ENCODE results near the gene KDM7A. TPM values are rescaled to one million over a fixed set of nuclear protein-coding genes. Genes with fewer than 3 reads are reported as not detected.

The KDM7A gene
- total RNA-seq, 1 experiment from 2014 or later: 12.2 TPM

GRCh38 chr7:140036224-140036962 is 140.4 kb downstream of the KDM7A start (continued):
- no peak for TF ChIP-seq CTCF (IDR thresholded peaks at IDR 0.05)
- TF ChIP-seq E2F4 (CRISPR knock-in tag; IDR thresholded peaks at IDR 0.05; ENCODE audit: borderline replicate concordance, low read depth): no peak
- no peak for TF ChIP-seq AFF4 (CRISPR knock-in tag; IDR thresholded peaks at IDR 0.05; ENCODE audit: borderline replicate concordance)
- TF ChIP-seq USF1 (CRISPR knock-in tag; IDR thresholded peaks at IDR 0.05): no peak
- TF ChIP-seq ATF2 (CRISPR knock-in tag; IDR thresholded peaks at IDR 0.05; ENCODE audit: borderline replicate concordance, low read depth): no peak
- TF ChIP-seq MAX (CRISPR knock-in tag; IDR thresholded peaks at IDR 0.05): no peak
- no peak for TF ChIP-seq JUN (CRISPR knock-in tag; IDR thresholded peaks at IDR 0.05)
- no peak for TF ChIP-seq ETV6 (CRISPR knock-in tag; IDR thresholded peaks at IDR 0.05)

GRCh38 chr7:140035400-140036223 is 141.2 kb downstream of the KDM7A start:
- no peak overlapping the region for H3K4me3 Mint-ChIP-seq
- no peak for ATAC-seq
- TF ChIP-seq E2F4 (CRISPR knock-in tag; IDR thresholded peaks at IDR 0.05; ENCODE audit: borderline replicate concordance, low read depth): no peak
- no peak for TF ChIP-seq RELA (CRISPR knock-in tag; IDR thresholded peaks at IDR 0.05; ENCODE audit: borderline replicate concordance)
- TF ChIP-seq NFE2L1 (CRISPR knock-in tag; IDR thresholded peaks at IDR 0.05): no peak
- no peak for TF ChIP-seq GABPB1 (CRISPR knock-in tag; IDR thresholded peaks at IDR 0.05)
- no peak for TF ChIP-seq ZNF423 (CRISPR knock-in tag; IDR thresholded peaks at IDR 0.05)
- TF ChIP-seq JUN (CRISPR knock-in tag; IDR thresholded peaks at IDR 0.05): no peak
- no peak for TF ChIP-seq GTF2I (CRISPR knock-in tag; conservative IDR thresholded peaks at IDR 0.05)
- no peak for TF ChIP-seq MLX (CRISPR knock-in tag; IDR thresholded peaks at IDR 0.05)
- TF ChIP-seq ZNF396 (CRISPR knock-in tag; IDR thresholded peaks at IDR 0.05; ENCODE audit: borderline replicate concordance): no peak
- no peak for TF ChIP-seq TP53 (CRISPR knock-in tag; IDR thresholded peaks at IDR 0.05)
- TF ChIP-seq CREB1 (CRISPR knock-in tag; IDR thresholded peaks at IDR 0.05): no peak
- no peak for TF ChIP-seq ESRRA (CRISPR knock-in tag; IDR thresholded peaks at IDR 0.05; ENCODE audit: borderline replicate concordance)
- TF ChIP-seq AR (CRISPR knock-in tag; IDR thresholded peaks at IDR 0.05): no peak
- CTCF ChIA-PET: interaction anchor here (0.7 kb wide), 1 partner anchor 345 kb away, joined by 3 read pairs; no protein-coding TSS in a partner anchor
- peaks cover 9% of the 10 kb centered on the region; the same call in 1 of the 2 replicates for H3K36me3 Mint-ChIP-seq
- no peak for DNase-seq (ENCODE audit: low spot score)
- no peak overlapping the region for H3K27ac Mint-ChIP-seq
- no peaks in the 10 kb centered on the region for H3K4me1 Mint-ChIP-seq
- H3K27me3 Mint-ChIP-seq (ENCODE audit: low read depth): no peaks in the 10 kb centered on the region
- POLR2A ChIA-PET: no interaction called here
- H3K9me3 Mint-ChIP-seq: peaks cover 4% of the 10 kb centered on the region; the same call in 1 of the 2 replicates
